ENCODE results near the gene EIF4G1.
"Not testable (repeated sequence)": the region's sequence is repeated elsewhere in the genome, so short reads cannot be mapped to it uniquely, and the experiment has no call there.

The EIF4G1 gene

GRCh38 chr3:184314363-184314699 is at the start of gene EIF4G1:
Gene EIF4G1, plus strand, starts transcription at chr3:184314606. Its CDS starts 1,191 bp downstream, at chr3:184315797.
- H3K27ac Mint-ChIP-seq = peak within 1 kb of the TSS; percentile 88
- H3K27me3 Mint-ChIP-seq = no peaks in the 10 kb centered on the region
- no peaks in the 10 kb centered on the region for H3K9me3 Mint-ChIP-seq
- H3K4me3 Mint-ChIP-seq = peak within 1 kb of the TSS; percentile 86
- peaks cover 35% of the 10 kb centered on the region for H3K4me1 Mint-ChIP-seq (ENCODE audit: low read depth)
- peaks cover 37% of the 10 kb centered on the region for H3K36me3 Mint-ChIP-seq (ENCODE audit: low read depth)

- not testable (repeated sequence) for H3K4me1 Mint-ChIP-seq (ENCODE audit: low read depth); H3K36me3 Mint-ChIP-seq (ENCODE audit: low read depth); H3K27ac Mint-ChIP-seq; H3K9me3 Mint-ChIP-seq; H3K4me3 Mint-ChIP-seq
- peaks cover 43% of the 10 kb centered on the region for H3K27me3 Mint-ChIP-seq
Observed at GRCh38 chr3:184267249-184267648, 47.2 kb upstream of the EIF4G1 start.

GRCh38 chr3:184272269-184272668 is 42.1 kb upstream of the EIF4G1 start:
- peaks cover 6% of the 10 kb centered on the region for H3K4me1 Mint-ChIP-seq (ENCODE audit: low read depth)
- no peak overlapping the region for H3K4me3 Mint-ChIP-seq

GRCh38 chr3:184275381-184275701 is 39.1 kb upstream of the EIF4G1 start:
- H3K9me3 Mint-ChIP-seq = no peaks in the 10 kb centered on the region
- no peaks in the 10 kb centered on the region for H3K36me3 Mint-ChIP-seq (ENCODE audit: low read depth)
- no peak overlapping the region for H3K27ac Mint-ChIP-seq
- H3K4me1 Mint-ChIP-seq (ENCODE audit: low read depth) = peaks cover 6% of the 10 kb centered on the region
- peaks cover 43% of the 10 kb centered on the region for H3K27me3 Mint-ChIP-seq
- H3K4me3 Mint-ChIP-seq = no peak overlapping the region

More at GRCh38 chr3:184272269-184272668, 42.1 kb upstream of the EIF4G1 start:
- no peak overlapping the region for H3K27ac Mint-ChIP-seq
- H3K36me3 Mint-ChIP-seq (ENCODE audit: low read depth) = no peaks in the 10 kb centered on the region
- peaks cover 42% of the 10 kb centered on the region for H3K27me3 Mint-ChIP-seq
- H3K9me3 Mint-ChIP-seq = peaks cover 1% of the 10 kb centered on the region

- Mint-ChIP-seq H3K27me3 (peaks cover 43% of the 10 kb centered on the region), H3K9me3 (no peaks in the 10 kb centered on the region), H3K36me3 (ENCODE audit: low read depth) (no peaks in the 10 kb centered on the region), H3K4me3 (no peak within 1 kb of the TSS), H3K27ac (no peak within 1 kb of the TSS), H3K4me1 (ENCODE audit: low read depth) (peaks cover 6% of the 10 kb centered on the region)
Observed at GRCh38 chr3:184275961-184276910, 38.2 kb upstream of the EIF4G1 start, which contains the start of gene ECE2. Gene ECE2, plus strand, starts transcription at chr3:184276022. Its CDS starts 132 bp downstream, at chr3:184276154.

- H3K27me3 Mint-ChIP-seq = peaks cover 41% of the 10 kb centered on the region
Observed at GRCh38 chr3:184277366-184277765, 37.0 kb upstream of the EIF4G1 start.

GRCh38 chr3:184282941-184283340 is 31.5 kb upstream of the EIF4G1 start:
- H3K4me3 Mint-ChIP-seq = no peak overlapping the region
- H3K4me1 Mint-ChIP-seq (ENCODE audit: low read depth) = no peaks in the 10 kb centered on the region
- H3K27ac Mint-ChIP-seq = no peak overlapping the region
- no peaks in the 10 kb centered on the region for H3K9me3 Mint-ChIP-seq
- peaks cover 21% of the 10 kb centered on the region for H3K27me3 Mint-ChIP-seq
- no peaks in the 10 kb centered on the region for H3K36me3 Mint-ChIP-seq (ENCODE audit: low read depth)

More at GRCh38 chr3:184277366-184277765, 37.0 kb upstream of the EIF4G1 start:
- Mint-ChIP-seq H3K36me3 (ENCODE audit: low read depth) (no peaks in the 10 kb centered on the region), H3K4me1 (ENCODE audit: low read depth) (peaks cover 6% of the 10 kb centered on the region), H3K4me3 (no peak overlapping the region), H3K27ac (no peak overlapping the region), H3K9me3 (no peaks in the 10 kb centered on the region)

GRCh38 chr3:184283681-184284080 is 30.7 kb upstream of the EIF4G1 start:
- Mint-ChIP-seq H3K27me3 (peaks cover 18% of the 10 kb centered on the region), H3K4me3 (no peak overlapping the region), H3K36me3 (ENCODE audit: low read depth) (no peaks in the 10 kb centered on the region), H3K4me1 (ENCODE audit: low read depth) (no peaks in the 10 kb centered on the region), H3K9me3 (no peaks in the 10 kb centered on the region), H3K27ac (no peak overlapping the region)

- Mint-ChIP-seq H3K27me3 (peaks cover 16% of the 10 kb centered on the region), H3K9me3 (no peaks in the 10 kb centered on the region), H3K27ac (no peak overlapping the region), H3K36me3 (ENCODE audit: low read depth) (no peaks in the 10 kb centered on the region), H3K4me1 (ENCODE audit: low read depth) (no peaks in the 10 kb centered on the region), H3K4me3 (no peak overlapping the region)
Observed at GRCh38 chr3:184284696-184285095, 29.7 kb upstream of the EIF4G1 start.

- peaks cover 13% of the 10 kb centered on the region for H3K27me3 Mint-ChIP-seq
Observed at GRCh38 chr3:184289426-184289938, 24.9 kb upstream of the EIF4G1 start.

GRCh38 chr3:184290331-184290730 is 24.1 kb upstream of the EIF4G1 start:
- Mint-ChIP-seq H3K4me1 (ENCODE audit: low read depth) (no peaks in the 10 kb centered on the region), H3K27me3 (peaks cover 13% of the 10 kb centered on the region), H3K27ac (no peak overlapping the region)

More at GRCh38 chr3:184289426-184289938, 24.9 kb upstream of the EIF4G1 start:
- H3K36me3 Mint-ChIP-seq (ENCODE audit: low read depth) = no peaks in the 10 kb centered on the region
- no peak overlapping the region for H3K27ac Mint-ChIP-seq
- H3K4me1 Mint-ChIP-seq (ENCODE audit: low read depth) = no peaks in the 10 kb centered on the region
- H3K9me3 Mint-ChIP-seq = no peaks in the 10 kb centered on the region
- no peak overlapping the region for H3K4me3 Mint-ChIP-seq

GRCh38 chr3:184291044-184291737 is 23.2 kb upstream of the EIF4G1 start:
- Mint-ChIP-seq H3K36me3 (ENCODE audit: low read depth) (no peaks in the 10 kb centered on the region), H3K9me3 (no peaks in the 10 kb centered on the region), H3K4me3 (no peak overlapping the region), H3K4me1 (ENCODE audit: low read depth) (no peaks in the 10 kb centered on the region), H3K27ac (no peak overlapping the region), H3K27me3 (peaks cover 9% of the 10 kb centered on the region)

More at GRCh38 chr3:184290331-184290730, 24.1 kb upstream of the EIF4G1 start:
- H3K36me3 Mint-ChIP-seq (ENCODE audit: low read depth) = no peaks in the 10 kb centered on the region
- no peaks in the 10 kb centered on the region for H3K9me3 Mint-ChIP-seq
- no peak overlapping the region for H3K4me3 Mint-ChIP-seq

- H3K27me3 Mint-ChIP-seq = peaks cover 4% of the 10 kb centered on the region
- no peak overlapping the region for H3K27ac Mint-ChIP-seq
- no peaks in the 10 kb centered on the region for H3K36me3 Mint-ChIP-seq (ENCODE audit: low read depth)
- H3K4me3 Mint-ChIP-seq = no peak overlapping the region
- H3K4me1 Mint-ChIP-seq (ENCODE audit: low read depth) = no peaks in the 10 kb centered on the region
- H3K9me3 Mint-ChIP-seq = no peaks in the 10 kb centered on the region
Observed at GRCh38 chr3:184291738-184292445, 22.5 kb upstream of the EIF4G1 start.

GRCh38 chr3:184295771-184296170 is 18.6 kb upstream of the EIF4G1 start:
- no peak overlapping the region for H3K27ac Mint-ChIP-seq
- peaks cover 13% of the 10 kb centered on the region for H3K36me3 Mint-ChIP-seq (ENCODE audit: low read depth)
- no peaks in the 10 kb centered on the region for H3K9me3 Mint-ChIP-seq
- H3K4me3 Mint-ChIP-seq = no peak overlapping the region
- no peaks in the 10 kb centered on the region for H3K27me3 Mint-ChIP-seq
- peaks cover 17% of the 10 kb centered on the region for H3K4me1 Mint-ChIP-seq (ENCODE audit: low read depth)

Measured in stimulated activated naive CD8-positive, alpha-beta T cell treated with anti-CD3 and anti-CD28 coated beads, Interleukin-15, Interleukin-2, amounts not matched to agents 100 ng/mL and 50 ng/mL, for 24 hours (primary cell).